ENCODE data around the gene SIN3A.

GRCh38 chr15:75364881-75365280 is 86.6 kb downstream of the SIN3A start:
- TF ChIP-seq EP300 (IDR thresholded peaks at IDR 0.05) (no peak), POLR2A (IDR thresholded peaks at IDR 0.05; ENCODE audit: low read depth) (no peak), POLR2AphosphoS5 (IDR thresholded peaks at IDR 0.05) (no peak)
